Measurements from ENCODE around the gene DACH1.

DACH1 gene

DNA sequence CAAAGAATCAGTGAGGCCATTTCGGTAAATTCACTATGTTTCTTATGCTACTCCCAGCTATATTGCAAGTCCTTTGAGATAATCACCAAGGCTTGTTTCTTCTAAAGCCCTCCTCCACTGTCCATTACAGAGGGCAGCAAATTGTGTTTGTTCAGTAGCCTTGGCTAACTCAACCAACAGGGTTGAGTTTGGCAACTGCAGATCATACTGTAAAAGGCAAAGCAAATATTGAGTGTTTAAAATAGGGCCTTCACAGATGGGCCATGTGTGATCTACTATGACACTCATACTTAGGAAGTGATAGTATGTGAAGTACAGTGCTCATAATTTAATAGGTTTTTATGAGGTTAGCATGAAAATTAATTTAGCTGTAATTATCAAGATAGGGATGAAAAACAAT lies 171.3 kb downstream of the DACH1 start:
- no peak for DNase-seq

DNA sequence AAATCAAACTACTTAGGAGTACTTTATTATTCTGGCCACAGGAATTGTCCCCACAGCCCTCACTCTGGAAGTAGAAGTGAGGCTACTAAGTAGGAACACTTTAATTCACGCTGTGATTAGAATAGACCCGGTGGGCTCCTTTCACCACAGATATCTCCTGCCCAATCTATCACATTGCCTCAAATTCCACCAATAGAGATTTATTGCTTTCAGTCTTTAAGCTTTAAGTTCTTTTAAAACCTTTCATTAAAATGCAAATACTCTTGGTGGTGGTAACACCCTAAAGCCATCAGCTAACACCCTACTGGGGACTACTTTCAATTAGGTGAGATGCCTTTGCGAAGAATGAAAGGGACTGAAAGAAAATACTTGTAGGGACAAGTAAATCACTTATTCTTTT lies 181.9 kb downstream of the DACH1 start:
- DNase-seq, result no peak

- no peak for DNase-seq
Measured at GRCh38 chr13:71681901-71682613, 184.9 kb downstream of the DACH1 start.

DNA sequence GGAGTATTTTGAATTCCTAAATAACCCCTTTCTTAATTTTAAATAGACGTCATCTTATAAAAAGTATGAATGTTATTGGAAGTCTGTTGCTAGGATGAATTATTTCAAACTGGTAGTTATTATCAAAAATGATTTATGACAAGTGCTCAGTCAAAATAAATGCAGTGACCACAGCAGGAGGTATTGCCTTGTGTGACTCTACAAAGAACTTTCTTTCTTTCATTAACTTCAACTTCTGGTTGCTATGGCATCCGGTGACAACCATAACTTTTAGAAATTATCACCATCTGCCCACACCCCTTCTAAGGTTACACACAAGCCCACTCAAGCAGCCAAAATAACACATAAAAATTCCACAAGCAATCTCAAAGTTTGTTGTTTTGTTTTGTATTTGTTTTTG lies 189.9 kb downstream of the DACH1 start:
- no peak for DNase-seq

- DNase-seq, result no peak
Measured at GRCh38 chr13:71672512-71672911, 194.5 kb downstream of the DACH1 start.

- no peak for DNase-seq
Measured at GRCh38 chr13:71663431-71663830, 203.6 kb downstream of the DACH1 start.

DNA sequence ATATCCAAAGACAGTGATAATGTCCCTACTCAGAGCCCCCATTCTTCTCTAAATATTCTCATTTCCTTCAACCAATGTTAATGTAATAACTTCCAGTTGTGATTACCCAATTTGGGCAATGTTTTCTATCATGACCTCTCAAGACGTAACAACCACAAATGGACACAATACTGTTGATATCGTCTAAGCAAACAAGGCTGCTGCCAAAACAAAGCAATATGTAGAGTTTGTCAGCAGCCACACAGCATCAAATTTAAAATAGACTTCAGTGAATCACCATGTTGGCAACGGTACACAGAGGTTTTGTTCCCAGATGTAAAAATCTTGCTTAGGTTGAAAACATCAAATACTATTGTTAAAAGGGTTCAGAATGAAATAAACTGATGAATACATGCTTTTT lies 205.1 kb downstream of the DACH1 start:
- DNase-seq, result no peak

GRCh38 chr13:71659404-71659803 lies 207.6 kb downstream of the DACH1 start:
- DNase-seq, result no peak

- DNase-seq, result no peak
Measured at GRCh38 chr13:71645467-71645866, 221.5 kb downstream of the DACH1 start.

DNA sequence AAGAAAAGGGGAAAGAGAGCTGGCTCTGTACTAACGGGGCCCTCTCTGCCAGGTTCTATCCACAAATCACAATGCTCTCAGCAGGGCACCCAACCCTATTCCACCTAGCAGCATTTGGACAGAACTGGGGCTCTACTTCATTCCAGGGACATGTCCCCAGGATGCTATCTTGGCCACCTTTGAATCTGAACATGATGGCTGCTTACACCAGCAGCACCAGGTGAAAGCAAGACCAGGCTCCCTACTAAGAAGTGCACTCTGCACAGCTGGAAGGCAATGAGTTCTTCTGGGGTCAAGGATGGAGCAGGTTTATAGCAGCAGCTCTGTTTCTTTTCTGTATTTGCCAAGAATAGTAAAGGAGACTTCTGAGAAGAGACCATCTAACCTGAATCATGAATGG lies 222.4 kb downstream of the DACH1 start:
- no peak for DNase-seq

DNA sequence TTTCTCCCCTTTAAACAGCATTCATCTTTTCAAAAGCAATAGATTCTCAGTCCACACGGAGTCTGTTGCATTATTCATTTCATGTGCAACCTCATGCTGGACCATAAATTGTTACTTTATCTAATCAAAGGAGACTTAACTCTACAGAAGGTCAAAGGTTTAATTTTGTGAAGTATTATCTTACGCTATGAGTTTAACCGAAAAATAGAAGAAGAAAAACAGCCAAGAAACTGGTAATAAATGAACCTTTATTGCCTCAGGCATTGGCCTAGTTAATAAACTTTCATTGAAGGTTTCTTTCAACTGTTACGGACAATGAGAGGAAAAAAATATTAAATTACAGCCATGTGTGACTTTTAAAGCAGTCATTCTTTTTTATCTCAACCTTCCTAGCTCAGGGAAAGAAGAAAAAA lies 223.6 kb downstream of the DACH1 start:
- no peak for DNase-seq

DNA sequence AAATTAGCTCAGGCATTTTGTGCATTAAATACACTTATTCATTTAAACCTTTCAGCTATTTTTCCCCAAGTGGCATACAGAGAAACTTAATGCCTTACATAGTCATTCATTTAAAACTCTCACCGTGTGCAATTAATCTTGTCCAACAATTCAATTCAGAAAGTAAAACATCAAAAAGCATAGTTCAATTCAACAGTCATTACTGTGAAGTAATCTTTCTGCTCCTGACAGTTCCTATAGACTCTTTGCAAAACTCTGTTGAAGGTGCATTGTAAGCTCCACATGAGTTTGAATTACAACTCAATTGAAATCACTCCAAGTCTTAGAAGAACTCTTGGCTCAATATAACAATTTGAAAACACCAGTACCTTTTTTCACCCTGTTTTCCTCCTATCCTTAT lies 228.3 kb downstream of the DACH1 start:
- no peak for DNase-seq

DNA sequence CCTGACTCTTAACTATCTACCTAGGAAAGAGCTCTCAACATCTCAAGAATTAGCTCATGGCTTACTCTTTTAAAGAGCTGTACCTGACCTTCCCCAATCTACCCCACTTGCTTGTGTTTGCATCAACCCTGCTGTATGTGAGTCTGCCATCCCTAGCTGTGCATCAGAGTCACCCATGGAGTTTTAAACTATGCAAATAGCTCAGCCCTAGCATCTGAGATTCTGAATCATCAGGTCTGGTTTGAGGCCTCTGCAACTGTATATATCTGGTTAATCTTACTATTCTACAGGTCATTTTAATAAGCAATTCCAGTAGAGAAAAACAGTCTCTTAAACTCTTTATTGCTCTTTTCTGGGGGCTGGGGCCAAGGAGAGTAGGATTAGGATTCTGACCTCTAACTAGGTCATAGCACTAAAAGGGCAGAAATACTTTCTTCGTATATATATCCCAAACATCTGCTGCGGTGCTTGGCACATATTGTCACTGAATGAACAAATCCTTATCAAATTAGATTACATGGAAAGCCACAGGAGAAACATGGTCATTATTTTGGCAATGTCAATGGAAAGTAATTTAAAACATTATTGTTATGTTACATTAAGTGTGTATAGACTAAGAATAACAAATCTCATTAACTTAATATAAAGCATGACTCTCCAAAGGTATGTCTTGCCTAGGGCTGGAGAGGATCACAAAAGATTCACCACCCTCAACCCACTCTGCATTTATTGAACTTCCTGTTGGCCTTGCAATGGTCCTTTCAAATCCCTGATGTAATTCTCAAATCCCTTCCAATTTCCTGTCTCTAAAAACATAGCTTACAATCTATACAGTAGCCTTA lies 232.2 kb downstream of the DACH1 start:
- DNase-seq, result no peak

DNA sequence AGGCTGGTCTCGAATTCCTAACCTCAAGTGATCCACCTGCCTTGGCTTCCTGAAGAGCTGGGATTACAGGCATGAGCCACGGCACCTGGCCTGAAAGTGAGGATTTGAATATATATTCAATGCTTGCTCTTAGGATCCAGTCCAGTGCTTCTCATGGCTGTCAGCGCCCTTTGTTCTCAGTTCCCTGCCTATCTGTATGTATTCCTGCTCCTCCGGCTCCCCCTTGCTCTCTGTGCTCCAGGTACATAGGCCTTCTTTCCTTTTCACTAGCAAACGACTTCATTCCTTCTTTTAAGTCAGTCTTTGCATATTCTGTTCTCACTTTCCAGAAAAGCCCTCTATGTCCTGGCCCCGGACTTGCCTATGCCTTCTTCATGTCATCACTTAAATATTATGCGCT lies 232.8 kb downstream of the DACH1 start:
- no peak for DNase-seq

- no peak for DNase-seq
Measured at GRCh38 chr13:71632721-71633120, 234.3 kb downstream of the DACH1 start.

- DNase-seq, result no peak
Measured at GRCh38 chr13:71632206-71632605, 234.8 kb downstream of the DACH1 start.

GRCh38 chr13:71629167-71629566 lies 237.8 kb downstream of the DACH1 start:
- no peak for DNase-seq

- no peak for DNase-seq
Measured at GRCh38 chr13:71626421-71627117, 240.4 kb downstream of the DACH1 start.

DNA sequence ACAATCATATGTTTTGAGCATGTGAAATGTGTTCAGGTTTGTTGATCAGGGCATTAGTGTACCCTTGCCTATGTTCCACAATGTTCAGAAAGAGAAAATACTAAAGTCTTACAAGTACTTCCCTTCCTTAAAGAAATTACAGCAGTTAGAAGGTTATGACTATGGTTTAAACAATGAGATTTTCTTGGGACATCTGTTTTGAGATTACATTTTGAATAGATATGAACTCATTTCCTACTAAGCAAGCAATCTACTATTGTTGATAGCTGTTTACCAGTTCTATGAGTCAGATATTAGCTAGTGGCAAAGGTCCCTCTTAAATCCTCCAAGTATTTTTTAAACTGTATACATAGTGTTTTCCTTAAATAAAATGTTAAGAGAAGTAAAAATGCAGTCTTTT lies 241.3 kb downstream of the DACH1 start:
- no peak for DNase-seq

- no peak for DNase-seq
Measured at GRCh38 chr13:71624653-71625600, 242.1 kb downstream of the DACH1 start.

- DNase-seq, result no peak
Measured at GRCh38 chr13:71621174-71622124, 245.6 kb downstream of the DACH1 start.

Data from CD4-positive, alpha-beta T cell treated with Interleukin-10 for 1 hour (primary cell).